Measurements from ENCODE around the gene TOR4A.

The TOR4A gene

GRCh38 chr9:137277329-137278041 lies at the start of gene TOR4A:
Gene TOR4A, plus strand, starts transcription at chr9:137277726. Its CDS starts 964 bp downstream, at chr9:137278690.
- DNase-seq (ENCODE audit: low read depth, low spot score), result no peak
- Histone ChIP-seq H3K27ac (peak within 1 kb of the TSS; percentile 82), H3K36me3 (ENCODE audit: insufficient read depth, low read length) (no peaks in the 10 kb centered on the region; the same call in 1 of the 2 replicates), H3K9ac (ENCODE audit: insufficient read length) (peak within 1 kb of the TSS; percentile 73), H3K9me3 (ENCODE audit: low read depth, low read length) (no peaks in the 10 kb centered on the region), H3K4me3 (peak within 1 kb of the TSS; percentile 24)
- TF ChIP-seq FOXP2 (optimal IDR thresholded peaks at IDR 0.05; ENCODE audit: control extremely low read depth, extremely low read length, insufficient read depth) (no peak), POLR2AphosphoS5 (IDR thresholded peaks at IDR 0.05; ENCODE audit: borderline replicate concordance, low read depth, low read length) (no peak), EZH2 (IDR thresholded peaks at IDR 0.05) (no peak)

GRCh38 chr9:137227853-137228505 lies 49.5 kb upstream of the TOR4A start:
- Histone ChIP-seq H3K9me3 (ENCODE audit: low read depth, low read length) (no peaks in the 10 kb centered on the region), H3K4me3 (no peak overlapping the region), H3K9ac (ENCODE audit: insufficient read length) (no peak overlapping the region), H3K36me3 (ENCODE audit: insufficient read depth, low read length) (no peaks in the 10 kb centered on the region), H3K27ac (no peak overlapping the region)
- TF ChIP-seq POLR2AphosphoS5 (IDR thresholded peaks at IDR 0.05; ENCODE audit: borderline replicate concordance, low read depth, low read length) (no peak), FOXP2 (optimal IDR thresholded peaks at IDR 0.05; ENCODE audit: control extremely low read depth, extremely low read length, insufficient read depth) (no peak), EZH2 (IDR thresholded peaks at IDR 0.05) (no peak)
- DNase-seq (ENCODE audit: low read depth, low spot score), result no peak

GRCh38 chr9:137228506-137228967 lies 49.0 kb upstream of the TOR4A start:
- TF ChIP-seq EZH2 (IDR thresholded peaks at IDR 0.05) (no peak), FOXP2 (optimal IDR thresholded peaks at IDR 0.05; ENCODE audit: control extremely low read depth, extremely low read length, insufficient read depth) (no peak), POLR2AphosphoS5 (IDR thresholded peaks at IDR 0.05; ENCODE audit: borderline replicate concordance, low read depth, low read length) (no peak)
- H3K27ac ChIP-seq, result no peak overlapping the region

GRCh38 chr9:137228968-137229896 lies 48.3 kb upstream of the TOR4A start:
- Histone ChIP-seq H3K36me3 (ENCODE audit: insufficient read depth, low read length) (no peaks in the 10 kb centered on the region), H3K9me3 (ENCODE audit: low read depth, low read length) (no peaks in the 10 kb centered on the region), H3K27ac (no peak overlapping the region), H3K4me3 (no peak overlapping the region), H3K9ac (ENCODE audit: insufficient read length) (no peak overlapping the region)
- DNase-seq (ENCODE audit: low read depth, low spot score), result no peak
- TF ChIP-seq EZH2 (IDR thresholded peaks at IDR 0.05), result no peak

More at GRCh38 chr9:137228506-137228967, 49.0 kb upstream of the TOR4A start:
- no peak overlapping the region for H3K9ac ChIP-seq (ENCODE audit: insufficient read length)
- no peak for DNase-seq (ENCODE audit: low read depth, low spot score)
- H3K4me3 ChIP-seq, result no peak overlapping the region
- H3K9me3 ChIP-seq (ENCODE audit: low read depth, low read length), result no peaks in the 10 kb centered on the region
- no peaks in the 10 kb centered on the region for H3K36me3 ChIP-seq (ENCODE audit: insufficient read depth, low read length)

- TF ChIP-seq EZH2 (IDR thresholded peaks at IDR 0.05) (no peak), FOXP2 (optimal IDR thresholded peaks at IDR 0.05; ENCODE audit: control extremely low read depth, extremely low read length, insufficient read depth) (no peak), POLR2AphosphoS5 (IDR thresholded peaks at IDR 0.05; ENCODE audit: borderline replicate concordance, low read depth, low read length) (no peak)
- H3K36me3 ChIP-seq (ENCODE audit: insufficient read depth, low read length), result no peaks in the 10 kb centered on the region
- H3K4me3 ChIP-seq, result no peak overlapping the region
- no peak overlapping the region for H3K9ac ChIP-seq (ENCODE audit: insufficient read length)
- no peak overlapping the region for H3K27ac ChIP-seq
- DNase-seq (ENCODE audit: low read depth, low spot score), result no peak
- H3K9me3 ChIP-seq (ENCODE audit: low read depth, low read length), result no peaks in the 10 kb centered on the region
These were observed 47.4 kb upstream of the TOR4A start for GRCh38 chr9:137229903-137230704.

GRCh38 chr9:137230705-137231371 lies 46.7 kb upstream of the TOR4A start, which contains the start of gene SLC34A3:
Gene SLC34A3, plus strand, starts transcription at chr9:137230901. Its CDS starts 802 bp downstream, at chr9:137231703.
- Histone ChIP-seq H3K36me3 (ENCODE audit: insufficient read depth, low read length) (no peaks in the 10 kb centered on the region), H3K4me3 (no peak within 1 kb of the TSS), H3K9me3 (ENCODE audit: low read depth, low read length) (no peaks in the 10 kb centered on the region), H3K27ac (no peak within 1 kb of the TSS), H3K9ac (ENCODE audit: insufficient read length) (no peak within 1 kb of the TSS)
- TF ChIP-seq FOXP2 (optimal IDR thresholded peaks at IDR 0.05; ENCODE audit: control extremely low read depth, extremely low read length, insufficient read depth), result no peak
- no peak for TF ChIP-seq EZH2 (IDR thresholded peaks at IDR 0.05)
- TF ChIP-seq POLR2AphosphoS5 (IDR thresholded peaks at IDR 0.05; ENCODE audit: borderline replicate concordance, low read depth, low read length), result no peak
- no peak for DNase-seq (ENCODE audit: low read depth, low spot score)

- no peak for DNase-seq (ENCODE audit: low read depth, low spot score)
- Histone ChIP-seq H3K36me3 (ENCODE audit: insufficient read depth, low read length) (no peaks in the 10 kb centered on the region), H3K27ac (no peak overlapping the region), H3K9ac (ENCODE audit: insufficient read length) (no peak overlapping the region), H3K4me3 (no peak overlapping the region), H3K9me3 (ENCODE audit: low read depth, low read length) (no peaks in the 10 kb centered on the region)
- no peak for TF ChIP-seq POLR2AphosphoS5 (IDR thresholded peaks at IDR 0.05; ENCODE audit: borderline replicate concordance, low read depth, low read length)
- no peak for TF ChIP-seq FOXP2 (optimal IDR thresholded peaks at IDR 0.05; ENCODE audit: control extremely low read depth, extremely low read length, insufficient read depth)
- TF ChIP-seq EZH2 (IDR thresholded peaks at IDR 0.05), result no peak
These were observed 46.0 kb upstream of the TOR4A start for GRCh38 chr9:137231372-137232039.

Measured in SK-N-MC (cell line).